ENCODE data around the gene CNTNAP5.

DNA sequence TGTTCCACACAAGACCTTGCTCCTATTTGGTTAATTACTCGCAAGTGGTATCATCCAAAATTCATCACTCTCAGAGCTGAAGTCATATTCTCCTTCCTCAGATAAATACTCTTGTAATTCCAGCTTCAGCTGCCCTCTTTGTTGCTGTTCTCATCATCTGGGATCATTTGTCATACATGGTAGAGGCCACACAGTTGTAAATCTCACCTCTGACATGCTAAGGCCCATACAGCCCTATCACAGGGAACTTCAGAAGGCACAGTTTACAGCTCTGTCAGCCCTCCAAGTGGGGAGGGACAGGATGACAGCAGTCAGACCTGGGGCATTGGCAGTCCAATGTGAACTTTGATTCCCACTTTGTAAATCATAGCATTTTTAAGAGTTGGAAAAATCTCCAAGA lies 399.0 kb downstream of the CNTNAP5 start:
- TF ChIP-seq POLR2A (IDR thresholded peaks at IDR 0.05) = no peak
- TF ChIP-seq, protein P1, sequence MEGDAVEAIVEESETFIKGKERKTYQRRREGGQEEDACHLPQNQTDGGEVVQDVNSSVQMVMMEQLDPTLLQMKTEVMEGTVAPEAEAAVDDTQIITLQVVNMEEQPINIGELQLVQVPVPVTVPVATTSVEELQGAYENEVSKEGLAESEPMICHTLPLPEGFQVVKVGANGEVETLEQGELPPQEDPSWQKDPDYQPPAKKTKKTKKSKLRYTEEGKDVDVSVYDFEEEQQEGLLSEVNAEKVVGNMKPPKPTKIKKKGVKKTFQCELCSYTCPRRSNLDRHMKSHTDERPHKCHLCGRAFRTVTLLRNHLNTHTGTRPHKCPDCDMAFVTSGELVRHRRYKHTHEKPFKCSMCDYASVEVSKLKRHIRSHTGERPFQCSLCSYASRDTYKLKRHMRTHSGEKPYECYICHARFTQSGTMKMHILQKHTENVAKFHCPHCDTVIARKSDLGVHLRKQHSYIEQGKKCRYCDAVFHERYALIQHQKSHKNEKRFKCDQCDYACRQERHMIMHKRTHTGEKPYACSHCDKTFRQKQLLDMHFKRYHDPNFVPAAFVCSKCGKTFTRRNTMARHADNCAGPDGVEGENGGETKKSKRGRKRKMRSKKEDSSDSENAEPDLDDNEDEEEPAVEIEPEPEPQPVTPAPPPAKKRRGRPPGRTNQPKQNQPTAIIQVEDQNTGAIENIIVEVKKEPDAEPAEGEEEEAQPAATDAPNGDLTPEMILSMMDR (IDR thresholded peaks at IDR 0.05) = no peak
- TF ChIP-seq POLR2AphosphoS5 (IDR thresholded peaks at IDR 0.05) = no peak
